H9 (cell line): Measurements from ENCODE around the gene ACTA1. TPM values are rescaled to one million over a fixed set of nuclear protein-coding genes. Genes with fewer than 3 reads are reported as not detected.

Experiments
- DNase-seq: peaks from one replicate; pipeline ENCODE4 v3.0.0-alpha.2; 2017
- H2AFZ ChIP-seq: one replicate; pipeline ENCODE4 v1.6.1; 2013; ENCODE audit warnings: mild to moderate bottlenecking, low read length, control low read depth, moderate library complexity
- H2AK5ac ChIP-seq: 2 replicates; pipeline ENCODE4 v1.6.1; 2013; ENCODE audit warnings: low read length, control low read depth, mixed read lengths; ENCODE audit not compliant: insufficient read length
- H2BK120ac ChIP-seq: one replicate; pipeline ENCODE4 v1.6.1; 2013; ENCODE audit warnings: low read depth, mild to moderate bottlenecking, low read length, control low read depth, inconsistent platforms; ENCODE audit not compliant: poor library complexity, severe bottlenecking
- H2BK12ac ChIP-seq: 2 replicates; pipeline ENCODE4 v1.6.1; 2013; ENCODE audit warnings: low read length, control low read depth, mixed read lengths, low read depth; ENCODE audit not compliant: insufficient read length
- H2BK15ac ChIP-seq: 2 replicates; pipeline ENCODE4 v1.6.1; 2013; ENCODE audit warnings: low read depth, low read length, control low read depth
- H2BK20ac ChIP-seq: one replicate; pipeline ENCODE4 v1.6.1; 2013; ENCODE audit warnings: low read depth, mild to moderate bottlenecking, low read length, control low read depth, inconsistent platforms; ENCODE audit not compliant: poor library complexity, severe bottlenecking
- H2BK5ac ChIP-seq: 2 replicates; pipeline ENCODE4 v1.6.1; 2013; ENCODE audit warnings: low read length, control low read depth, mixed read lengths; ENCODE audit not compliant: insufficient read length
- H3K14ac ChIP-seq: 2 replicates; pipeline ENCODE4 v1.6.1; 2013; ENCODE audit warnings: low read length, control low read depth; ENCODE audit not compliant: insufficient read depth
- H3K18ac ChIP-seq: 2 replicates; pipeline ENCODE4 v1.6.1; 2013; ENCODE audit warnings: low read depth, mild to moderate bottlenecking, mixed read lengths, low read length, control low read depth; ENCODE audit not compliant: insufficient read length
- H3K23ac ChIP-seq: 2 replicates; pipeline ENCODE4 v1.6.1; 2013; ENCODE audit warnings: low read length, control low read depth, mixed read lengths, low read depth; ENCODE audit not compliant: insufficient read length
- H3K23me2 ChIP-seq: 2 replicates; pipeline ENCODE4 v1.6.1; 2013; ENCODE audit warnings: low read depth, mild to moderate bottlenecking, mixed read lengths, low read length, control low read depth; ENCODE audit not compliant: insufficient read length, poor library complexity, severe bottlenecking
- H3K27ac ChIP-seq: 2 replicates; pipeline ENCODE4 v1.5.1; 2013; ENCODE audit warnings: low read length, control low read depth, mixed read lengths, low read depth; ENCODE audit not compliant: insufficient read length
- H3K27me3 ChIP-seq: 2 replicates; pipeline ENCODE4 v1.6.1; 2013; ENCODE audit warnings: low read length, control low read depth, inconsistent platforms; ENCODE audit not compliant: insufficient read depth
- H3K4ac ChIP-seq: 2 replicates; pipeline ENCODE4 v1.6.1; 2013; ENCODE audit warnings: low read depth, mild to moderate bottlenecking, control low read depth, inconsistent platforms, low read length, moderate library complexity
- H3K4me1 ChIP-seq: 2 replicates; pipeline ENCODE4 v1.6.1; 2013; ENCODE audit warnings: low read length, control low read depth, inconsistent platforms; ENCODE audit not compliant: insufficient read depth
- H3K4me2 ChIP-seq: 2 replicates; pipeline ENCODE4 v1.6.1; 2013; ENCODE audit warnings: low read length, control low read depth, mixed read lengths; ENCODE audit not compliant: insufficient read length, insufficient read depth
- H3K56ac ChIP-seq: 2 replicates; pipeline ENCODE4 v1.6.1; 2013; ENCODE audit warnings: low read depth, mild to moderate bottlenecking, mixed read lengths, low read length, control low read depth; ENCODE audit not compliant: insufficient read length
- H3K79me1 ChIP-seq: 2 replicates; pipeline ENCODE4 v1.6.1; 2013; ENCODE audit warnings: low read depth, mild to moderate bottlenecking, moderate library complexity, low read length, control low read depth, inconsistent platforms; ENCODE audit not compliant: insufficient read depth, poor library complexity, severe bottlenecking
- H3K79me2 ChIP-seq: 2 replicates; pipeline ENCODE4 v1.6.1; 2013; ENCODE audit warnings: low read length, control low read depth, inconsistent platforms; ENCODE audit not compliant: insufficient read depth
- H3K9ac ChIP-seq: 2 replicates; pipeline ENCODE4 v1.6.1; 2013; ENCODE audit warnings: low read length, control low read depth, mixed read lengths; ENCODE audit not compliant: insufficient read length; ENCODE audit errors: extremely low read depth
- H3K9me3 ChIP-seq: one replicate; pipeline ENCODE4 v1.6.1; 2013; ENCODE audit warnings: low read depth, low read length, inconsistent platforms; ENCODE audit not compliant: control insufficient read depth
- H3T11ph ChIP-seq: one replicate; pipeline ENCODE4 v1.6.1; 2013; ENCODE audit warnings: mild to moderate bottlenecking, low read length, control low read depth, inconsistent platforms
- H4K20me1 ChIP-seq: one replicate; pipeline ENCODE4 v1.6.1; 2013; ENCODE audit not compliant: control insufficient read depth, insufficient read length, insufficient read depth
- H4K5ac ChIP-seq: 2 replicates; pipeline ENCODE4 v1.6.1; 2013; ENCODE audit warnings: low read depth, mild to moderate bottlenecking, mixed read lengths, low read length, control low read depth; ENCODE audit not compliant: insufficient read length
- H4K8ac ChIP-seq: replicated peaks from 2 replicates; pipeline ENCODE4 v1.6.1; 2013; ENCODE audit warnings: low read length, control low read depth, mixed read lengths, low read depth; ENCODE audit not compliant: insufficient read length
- H4K91ac ChIP-seq: 2 replicates; pipeline ENCODE4 v1.6.1; 2013; ENCODE audit warnings: low read depth, mild to moderate bottlenecking, moderate library complexity, mixed read lengths, low read length, control low read depth; ENCODE audit not compliant: insufficient read length
- H3K27ac Mint-ChIP-seq, 3 experiments: 2 replicates in 2 of 3; 3 replicates in 1 of 3; pipeline ENCODE4 v1.8.0; 2020 to 2021; ENCODE audit warnings: mixed read lengths in 3 of 3, mild to moderate bottlenecking in 1 of 3, moderate library complexity in 1 of 3
- H3K27me3 Mint-ChIP-seq: 2 replicates; pipeline ENCODE4 v1.8.0; 2021; ENCODE audit warnings: low read depth, mild to moderate bottlenecking, moderate library complexity, mixed read lengths
- H3K36me3 Mint-ChIP-seq, 3 experiments: 2 replicates in 2 of 3; 3 replicates in 1 of 3; pipeline ENCODE4 v1.8.0; 2020 to 2021; ENCODE audit warnings: low read depth in 3 of 3, mixed read lengths in 3 of 3; ENCODE audit not compliant: insufficient read depth in 1 of 3
- H3K4me1 Mint-ChIP-seq, 2 experiments: 2 replicates each; pipeline ENCODE4 v1.8.0; 2020; ENCODE audit warnings: mixed read lengths in 2 of 2
- H3K4me3 Mint-ChIP-seq, 2 experiments: 2 replicates in 1 of 2; 3 replicates in 1 of 2; pipeline ENCODE4 v1.8.0; 2020 to 2021; ENCODE audit warnings: mild to moderate bottlenecking in 2 of 2, mixed read lengths in 2 of 2, moderate library complexity in 1 of 2
- H3K9me3 Mint-ChIP-seq, 2 experiments: 2 replicates in 1 of 2; 3 replicates in 1 of 2; pipeline ENCODE4 v1.8.0; 2020; ENCODE audit warnings: mild to moderate bottlenecking in 2 of 2, mixed read lengths in 2 of 2, moderate library complexity in 1 of 2
- WGBS: extraction: QIAGEN DNeasy Blood & Tissue Kit; methylation state at CpG from one replicate; pipeline ENCODE4 v1.1.7; 2013; ENCODE audit warnings: missing lambda C conversion rate, low lambda C conversion rate, mixed read lengths; ENCODE audit not compliant: insufficient read length; ENCODE audit errors: extremely low coverage; 5-methylcytosine and 5-hydroxymethylcytosine counted together
- total RNA-seq: library from RNA; stranded (reverse); gene quantifications from 2 replicates; pipeline ENCODE4 v1.2.1, GENCODE V29; 2021
- TF ChIP-seq, protein P1 (sequence below): fragments of 200-600 bp; sonication (generic); conservative IDR thresholded peaks from 3 replicates; pipeline ENCODE4 v1.8.0; 2021; ENCODE audit warnings: antibody characterized with exemption, mild to moderate bottlenecking

ACTA1 gene
- total RNA-seq, 1 experiment from 2014 or later: 48.5 TPM

DNA sequence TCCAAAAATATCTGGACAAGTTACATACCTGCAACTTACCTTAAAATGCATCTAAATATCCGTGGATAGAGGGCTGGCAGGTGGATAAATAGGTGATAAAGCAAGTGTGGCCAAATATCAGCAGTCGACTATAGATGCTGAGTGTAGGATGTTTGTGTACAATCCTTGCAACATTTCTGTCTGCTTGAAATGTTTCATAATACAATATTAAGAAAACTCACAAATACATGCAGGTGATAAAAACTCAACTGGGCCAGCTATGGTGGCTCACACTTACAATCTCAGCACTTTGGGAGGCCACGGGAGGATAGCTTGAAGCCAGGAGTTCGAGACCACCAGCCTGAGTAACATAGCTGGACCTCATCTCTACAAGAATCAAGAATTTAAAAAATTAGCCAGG lies 41.0 kb downstream of the ACTA1 start:
- H4K91ac ChIP-seq: no peak overlapping the region
- no peak overlapping the region for H3K4me2 ChIP-seq
- H3K4me1 ChIP-seq: peaks cover 6% of the 10 kb centered on the region; the same call in 1 of the 2 replicates
- Mint-ChIP-seq H3K36me3 (no peaks in the 10 kb centered on the region; a peak in 1 of 7 replicates), H3K27me3 (peaks cover 26% of the 10 kb centered on the region), H3K4me1 (peaks cover 11 to 12% of the 10 kb centered on the region in 2 experiments), H3K4me3 (no peak overlapping the region; a peak in 1 of 5 replicates), H3K27ac (no peak overlapping the region), H3K9me3 (peaks cover 3% of the 10 kb centered on the region in 2 experiments; a peak in 4 of 5 replicates)
- no peak overlapping the region for H3K9ac ChIP-seq
- H2BK15ac ChIP-seq: no peak overlapping the region
- no peak overlapping the region for H4K5ac ChIP-seq
- no peaks in the 10 kb centered on the region for H3K23me2 ChIP-seq
- no peak overlapping the region for H2AFZ ChIP-seq
- no peak overlapping the region for H2BK12ac ChIP-seq
- DNase-seq: no peak
- H3T11ph ChIP-seq: no peak overlapping the region
- H3K14ac ChIP-seq: no peak overlapping the region
- H4K8ac ChIP-seq: no peak overlapping the region
- no peak overlapping the region for H3K23ac ChIP-seq
- H2BK120ac ChIP-seq: no peak overlapping the region
- TF ChIP-seq, protein P1, sequence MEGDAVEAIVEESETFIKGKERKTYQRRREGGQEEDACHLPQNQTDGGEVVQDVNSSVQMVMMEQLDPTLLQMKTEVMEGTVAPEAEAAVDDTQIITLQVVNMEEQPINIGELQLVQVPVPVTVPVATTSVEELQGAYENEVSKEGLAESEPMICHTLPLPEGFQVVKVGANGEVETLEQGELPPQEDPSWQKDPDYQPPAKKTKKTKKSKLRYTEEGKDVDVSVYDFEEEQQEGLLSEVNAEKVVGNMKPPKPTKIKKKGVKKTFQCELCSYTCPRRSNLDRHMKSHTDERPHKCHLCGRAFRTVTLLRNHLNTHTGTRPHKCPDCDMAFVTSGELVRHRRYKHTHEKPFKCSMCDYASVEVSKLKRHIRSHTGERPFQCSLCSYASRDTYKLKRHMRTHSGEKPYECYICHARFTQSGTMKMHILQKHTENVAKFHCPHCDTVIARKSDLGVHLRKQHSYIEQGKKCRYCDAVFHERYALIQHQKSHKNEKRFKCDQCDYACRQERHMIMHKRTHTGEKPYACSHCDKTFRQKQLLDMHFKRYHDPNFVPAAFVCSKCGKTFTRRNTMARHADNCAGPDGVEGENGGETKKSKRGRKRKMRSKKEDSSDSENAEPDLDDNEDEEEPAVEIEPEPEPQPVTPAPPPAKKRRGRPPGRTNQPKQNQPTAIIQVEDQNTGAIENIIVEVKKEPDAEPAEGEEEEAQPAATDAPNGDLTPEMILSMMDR: no peak
- H2BK5ac ChIP-seq: no peak overlapping the region
- no peaks in the 10 kb centered on the region for H3K9me3 ChIP-seq
- H3K27me3 ChIP-seq: no peaks in the 10 kb centered on the region
- no peak overlapping the region for H3K56ac ChIP-seq
- no peak overlapping the region for H2BK20ac ChIP-seq
- no peak overlapping the region for H3K18ac ChIP-seq
- H3K4ac ChIP-seq: no peak overlapping the region
- no peaks in the 10 kb centered on the region for H3K79me2 ChIP-seq
- WGBS: no CpG with 5 or more reads among the region's 4 CpGs
- H4K20me1 ChIP-seq: no peaks in the 10 kb centered on the region
- H3K79me1 ChIP-seq: no peaks in the 10 kb centered on the region
- no peak overlapping the region for H3K27ac ChIP-seq
- H2AK5ac ChIP-seq: no peak overlapping the region
